ENCODE data around the gene MTCL1. TPM values are rescaled to one million over a fixed set of nuclear protein-coding genes. Genes with fewer than 3 reads are reported as not detected.

Gene MTCL1
- total RNA-seq, 1 experiment from 2014 or later, result 28.3 TPM

- Mint-ChIP-seq H3K27me3 (ENCODE audit: insufficient read depth, unreplicated experiment) (no peaks in the 10 kb centered on the region), H3K36me3 (ENCODE audit: insufficient read depth, unreplicated experiment) (no peaks in the 10 kb centered on the region), H3K9me3 (ENCODE audit: unreplicated experiment) (no peaks in the 10 kb centered on the region), H3K4me3 (ENCODE audit: unreplicated experiment) (no peak overlapping the region), H3K27ac (ENCODE audit: unreplicated experiment) (no peak overlapping the region), H3K4me1 (ENCODE audit: low read depth, unreplicated experiment) (peaks cover 14% of the 10 kb centered on the region)
- Histone ChIP-seq H3K27me3 (replicated peaks; ENCODE audit: control insufficient read depth, insufficient read depth, low read length) (no peaks in the 10 kb centered on the region), H3K4me1 (no peaks in the 10 kb centered on the region), H3K9me3 (no peaks in the 10 kb centered on the region), H3K4me3 (ENCODE audit: low read depth, low read length) (no peak overlapping the region), H3K36me3 (ENCODE audit: control insufficient read depth, insufficient read depth, low read length) (no peaks in the 10 kb centered on the region; the same call in none of the 2 replicates)
- intact Hi-C loops (cut with micrococcal nuclease; ENCODE audit: unreplicated experiment), result no loop called here
- ChIA-PET CTCF (no interaction called here), POLR2A (no interaction called here)
- BruUV-seq (replicated peaks), result no TSS peak
- TF ChIP-seq, protein P1, sequence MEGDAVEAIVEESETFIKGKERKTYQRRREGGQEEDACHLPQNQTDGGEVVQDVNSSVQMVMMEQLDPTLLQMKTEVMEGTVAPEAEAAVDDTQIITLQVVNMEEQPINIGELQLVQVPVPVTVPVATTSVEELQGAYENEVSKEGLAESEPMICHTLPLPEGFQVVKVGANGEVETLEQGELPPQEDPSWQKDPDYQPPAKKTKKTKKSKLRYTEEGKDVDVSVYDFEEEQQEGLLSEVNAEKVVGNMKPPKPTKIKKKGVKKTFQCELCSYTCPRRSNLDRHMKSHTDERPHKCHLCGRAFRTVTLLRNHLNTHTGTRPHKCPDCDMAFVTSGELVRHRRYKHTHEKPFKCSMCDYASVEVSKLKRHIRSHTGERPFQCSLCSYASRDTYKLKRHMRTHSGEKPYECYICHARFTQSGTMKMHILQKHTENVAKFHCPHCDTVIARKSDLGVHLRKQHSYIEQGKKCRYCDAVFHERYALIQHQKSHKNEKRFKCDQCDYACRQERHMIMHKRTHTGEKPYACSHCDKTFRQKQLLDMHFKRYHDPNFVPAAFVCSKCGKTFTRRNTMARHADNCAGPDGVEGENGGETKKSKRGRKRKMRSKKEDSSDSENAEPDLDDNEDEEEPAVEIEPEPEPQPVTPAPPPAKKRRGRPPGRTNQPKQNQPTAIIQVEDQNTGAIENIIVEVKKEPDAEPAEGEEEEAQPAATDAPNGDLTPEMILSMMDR (IDR thresholded peaks at IDR 0.05; ENCODE audit: insufficient read depth in 1 of 2, low read depth in 1 of 2, low read length in 1 of 2, severe bottlenecking in 1 of 2, unreplicated experiment in 1 of 2), result no peak
- DNase-seq, result no peak
Measured at GRCh38 chr18:8749492-8749891, 44.1 kb downstream of the MTCL1 start.

DNA sequence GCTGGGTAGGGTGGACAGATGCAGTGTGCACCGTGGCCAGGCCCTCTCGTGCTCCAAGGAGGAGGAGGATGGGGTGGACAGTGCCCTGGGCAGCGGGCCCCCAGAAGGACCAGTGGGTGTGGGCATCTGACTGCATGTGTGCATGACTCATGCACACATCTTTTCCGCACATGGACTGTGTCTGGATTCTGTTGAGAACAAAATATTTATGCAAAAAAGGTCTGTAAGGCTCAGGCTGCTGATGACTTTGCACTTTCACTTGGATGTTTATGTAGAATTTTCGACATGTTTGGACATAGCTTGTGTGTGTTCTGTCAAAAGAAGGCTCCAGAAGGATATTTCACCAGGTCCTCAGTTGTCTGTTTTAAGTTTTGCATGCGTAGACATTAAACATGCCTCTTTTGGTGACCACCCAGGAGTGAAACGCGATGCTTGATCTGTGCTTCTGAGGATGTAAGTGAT is 45.6 kb downstream of the MTCL1 start:
- no peak for DNase-seq
- TF ChIP-seq, protein P1 (IDR thresholded peaks at IDR 0.05; ENCODE audit: insufficient read depth in 1 of 2, low read depth in 1 of 2, low read length in 1 of 2, severe bottlenecking in 1 of 2, unreplicated experiment in 1 of 2), result no peak
- H3K4me3 Mint-ChIP-seq (ENCODE audit: unreplicated experiment), result no peak overlapping the region
- no peak overlapping the region for H3K27ac Mint-ChIP-seq (ENCODE audit: unreplicated experiment)
- peaks cover 14% of the 10 kb centered on the region for H3K4me1 Mint-ChIP-seq (ENCODE audit: low read depth, unreplicated experiment)
- no TSS peak for BruUV-seq (replicated peaks)
- no peaks in the 10 kb centered on the region for H3K27me3 ChIP-seq (replicated peaks; ENCODE audit: control insufficient read depth, insufficient read depth, low read length)
- no peaks in the 10 kb centered on the region for H3K9me3 ChIP-seq
- ChIA-PET POLR2A (no interaction called here), CTCF (no interaction called here)
- intact Hi-C loops (cut with micrococcal nuclease; ENCODE audit: unreplicated experiment), result no loop called here
- no peaks in the 10 kb centered on the region for H3K9me3 Mint-ChIP-seq (ENCODE audit: unreplicated experiment)
- H3K36me3 Mint-ChIP-seq (ENCODE audit: insufficient read depth, unreplicated experiment), result no peaks in the 10 kb centered on the region
- H3K4me3 ChIP-seq (ENCODE audit: low read depth, low read length), result no peak overlapping the region
- no peaks in the 10 kb centered on the region for H3K4me1 ChIP-seq
- no peaks in the 10 kb centered on the region for H3K27me3 Mint-ChIP-seq (ENCODE audit: insufficient read depth, unreplicated experiment)
- H3K36me3 ChIP-seq (ENCODE audit: control insufficient read depth, insufficient read depth, low read length), result no peaks in the 10 kb centered on the region; the same call in none of the 2 replicates

DNA sequence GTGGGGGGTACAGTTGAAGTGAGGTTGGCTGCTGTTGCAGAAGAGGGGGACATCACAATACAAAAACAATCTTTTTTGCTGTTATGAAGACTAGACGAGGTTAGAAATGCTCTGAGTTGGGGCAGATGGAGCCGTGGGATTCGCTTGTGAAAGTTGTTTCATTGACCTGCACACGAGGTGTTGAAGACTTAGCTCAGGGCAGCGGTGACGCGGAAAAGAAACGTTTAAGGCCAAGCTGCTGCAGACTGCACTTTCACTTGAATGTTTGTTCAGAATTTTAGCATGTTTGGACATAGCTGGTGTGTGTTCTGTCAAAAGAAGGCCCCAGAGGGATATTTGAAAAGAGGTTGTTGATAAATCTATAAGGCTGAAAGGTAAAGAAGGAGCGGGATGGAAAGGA is 46.3 kb downstream of the MTCL1 start:
- Histone ChIP-seq H3K27me3 (replicated peaks; ENCODE audit: control insufficient read depth, insufficient read depth, low read length) (no peaks in the 10 kb centered on the region), H3K9me3 (no peaks in the 10 kb centered on the region), H3K36me3 (ENCODE audit: control insufficient read depth, insufficient read depth, low read length) (no peaks in the 10 kb centered on the region; the same call in none of the 2 replicates), H3K4me1 (no peaks in the 10 kb centered on the region), H3K4me3 (ENCODE audit: low read depth, low read length) (no peak overlapping the region)
- DNase-seq, result no peak
- H3K27ac Mint-ChIP-seq (ENCODE audit: unreplicated experiment), result no peak overlapping the region
- TF ChIP-seq, protein P1 (IDR thresholded peaks at IDR 0.05; ENCODE audit: insufficient read depth in 1 of 2, low read depth in 1 of 2, low read length in 1 of 2, severe bottlenecking in 1 of 2, unreplicated experiment in 1 of 2), result no peak
- no peaks in the 10 kb centered on the region for H3K36me3 Mint-ChIP-seq (ENCODE audit: insufficient read depth, unreplicated experiment)
- no TSS peak for BruUV-seq (replicated peaks)
- no peaks in the 10 kb centered on the region for H3K27me3 Mint-ChIP-seq (ENCODE audit: insufficient read depth, unreplicated experiment)
- intact Hi-C loops (cut with micrococcal nuclease; ENCODE audit: unreplicated experiment), result no loop called here
- H3K4me1 Mint-ChIP-seq (ENCODE audit: low read depth, unreplicated experiment), result peaks cover 13% of the 10 kb centered on the region
- H3K4me3 Mint-ChIP-seq (ENCODE audit: unreplicated experiment), result no peak overlapping the region
- CTCF ChIA-PET, result interaction anchor here (0.6 kb wide), 1 partner anchor 27 kb away, joined by 5 read pairs; no protein-coding TSS in a partner anchor
- POLR2A ChIA-PET, result no interaction called here
- no peaks in the 10 kb centered on the region for H3K9me3 Mint-ChIP-seq (ENCODE audit: unreplicated experiment)
